Measurements from ENCODE around the gene NRG2.

Gene NRG2

GRCh38 chr5:139967353-139967752 lies 75.7 kb downstream of the NRG2 start:
- no peak for DNase-seq (ENCODE audit: low read depth)

DNA sequence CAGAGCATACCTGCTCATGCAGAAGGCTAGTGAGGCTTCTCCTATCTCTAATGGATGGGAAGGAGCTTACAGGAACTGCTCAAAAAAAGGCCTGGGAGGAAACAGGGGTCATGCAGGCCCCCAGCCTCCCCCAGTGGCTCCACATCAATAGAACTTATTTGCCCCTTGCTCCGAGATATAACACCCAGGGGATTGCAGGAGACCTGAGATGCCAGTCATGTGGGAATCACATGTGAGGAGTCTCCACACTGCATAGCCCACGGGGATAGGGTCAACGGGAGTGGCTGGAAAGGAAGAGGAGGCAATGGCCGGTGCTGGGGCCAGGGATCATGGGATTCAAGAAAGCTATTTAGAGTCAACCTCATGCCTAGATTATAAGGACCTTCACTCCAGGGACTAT lies 76.2 kb downstream of the NRG2 start:
- DNase-seq (ENCODE audit: low read depth) = no peak

GRCh38 chr5:139964994-139965565 lies 78.0 kb downstream of the NRG2 start:
- DNase-seq (ENCODE audit: low read depth) = no peak

DNA sequence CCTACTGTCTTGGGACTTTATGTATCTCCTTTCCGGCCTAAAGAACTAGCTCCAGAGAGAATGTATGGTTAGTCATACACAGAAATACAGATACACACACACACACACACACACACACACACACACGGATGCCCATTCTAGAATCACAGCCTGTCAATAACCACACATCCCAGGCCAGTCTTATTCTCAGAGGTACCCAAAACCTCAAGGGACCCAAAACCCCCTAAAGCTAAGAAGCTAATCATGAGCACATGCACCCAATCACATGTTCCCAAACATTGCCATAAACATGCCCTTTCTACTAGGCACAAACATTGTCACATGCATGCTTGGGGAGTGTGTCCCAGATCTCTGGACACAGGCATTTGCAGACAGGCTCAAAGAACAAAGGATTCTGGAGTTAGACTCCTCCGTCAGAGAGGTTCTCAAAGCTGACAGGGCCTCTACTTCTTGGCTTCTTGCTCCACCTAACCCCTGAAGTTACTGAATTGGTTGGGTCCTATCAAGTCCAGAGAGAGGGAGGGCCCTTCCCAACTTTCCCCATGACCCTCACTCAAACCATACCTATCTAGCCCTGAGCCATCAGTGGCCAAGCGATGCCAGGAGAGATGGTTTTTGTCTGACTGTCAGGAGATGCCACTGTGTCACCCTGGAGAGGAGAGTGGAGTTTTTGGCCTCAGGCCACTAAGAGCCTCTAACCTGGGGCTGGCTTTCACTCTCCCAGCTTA lies 78.7 kb downstream of the NRG2 start:
- DNase-seq (ENCODE audit: low read depth) = no peak

DNA sequence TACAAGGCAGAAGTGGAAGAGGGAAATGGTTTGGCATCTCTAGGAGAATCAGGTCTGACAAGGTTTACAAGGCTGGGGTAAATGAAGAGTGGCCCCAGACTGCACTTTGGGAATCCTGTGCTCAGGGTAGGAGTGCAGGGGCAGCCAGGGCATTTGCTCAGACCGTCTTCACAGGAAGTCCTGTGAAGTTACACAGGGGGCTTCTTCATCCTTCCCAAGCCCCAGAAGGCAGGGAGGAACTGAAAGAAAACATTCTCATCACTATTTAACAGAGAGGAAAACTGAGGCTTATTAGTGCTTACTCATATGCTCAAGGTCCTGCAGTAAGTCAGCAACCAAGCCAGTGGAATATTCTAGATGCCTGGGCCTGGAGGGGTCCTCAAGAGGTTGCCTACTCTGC lies 80.7 kb downstream of the NRG2 start:
- DNase-seq (ENCODE audit: low read depth) = no peak

GRCh38 chr5:139961435-139962157 lies 81.5 kb downstream of the NRG2 start:
- DNase-seq (ENCODE audit: low read depth) = no peak

DNA sequence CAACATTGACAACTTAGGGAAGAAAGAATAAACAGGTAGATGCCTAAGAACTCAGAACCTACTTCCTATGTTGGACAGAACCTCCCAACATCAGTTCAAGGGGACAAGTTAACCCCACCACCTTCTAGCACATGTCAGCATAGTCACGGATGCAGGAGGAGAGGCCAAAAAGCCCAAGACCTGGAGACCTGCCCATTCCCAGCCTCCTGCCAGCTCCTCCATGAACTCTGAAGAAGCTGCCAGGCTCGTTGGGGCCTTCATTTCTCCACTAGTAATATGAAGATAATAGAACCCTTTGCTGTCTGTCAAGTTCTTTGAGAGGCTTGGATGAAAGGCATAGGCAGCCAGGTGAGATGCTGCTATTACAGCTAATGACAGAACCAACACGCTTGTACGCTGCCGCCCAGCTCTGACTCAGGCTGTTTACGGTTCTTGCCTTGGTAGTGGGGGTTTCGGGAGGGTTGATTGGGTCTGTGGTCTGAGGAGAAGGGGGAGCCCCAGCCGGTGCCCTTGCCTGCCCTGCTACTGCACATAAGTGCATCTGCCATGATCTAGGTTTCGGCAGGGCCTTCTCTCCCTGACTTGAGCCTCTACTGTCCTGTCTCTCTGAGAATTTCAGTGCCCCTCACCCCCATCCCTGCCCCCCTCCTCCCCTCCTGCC lies 82.2 kb downstream of the NRG2 start:
- no peak for DNase-seq (ENCODE audit: low read depth)

GRCh38 chr5:139958432-139959148 lies 84.5 kb downstream of the NRG2 start:
- no peak for DNase-seq (ENCODE audit: low read depth)

DNA sequence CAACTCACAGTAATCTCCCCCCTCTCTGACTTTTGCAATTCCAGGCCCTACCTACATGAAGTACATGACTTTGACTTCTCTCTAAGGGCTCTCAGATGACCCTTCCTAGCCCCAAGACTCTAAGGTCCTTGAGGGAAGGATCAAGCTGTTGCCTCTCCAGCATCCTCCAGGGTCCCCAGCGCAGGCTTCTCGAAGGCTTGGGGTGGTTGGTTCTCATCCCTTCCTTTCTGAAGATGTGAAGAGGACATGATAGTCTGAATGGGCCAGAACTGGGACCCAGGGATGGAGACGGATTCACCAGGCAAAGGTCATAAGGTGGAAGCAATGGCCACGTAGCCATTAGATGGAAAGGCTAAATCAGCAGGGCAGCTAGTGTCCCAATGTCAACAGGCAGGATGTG lies 86.8 kb downstream of the NRG2 start:
- no peak for DNase-seq (ENCODE audit: low read depth)

- DNase-seq (ENCODE audit: low read depth) = no peak
Measured at GRCh38 chr5:139955616-139956273, 87.4 kb downstream of the NRG2 start.

GRCh38 chr5:139955053-139955605 lies 88.0 kb downstream of the NRG2 start:
- DNase-seq (ENCODE audit: low read depth) = no peak

DNA sequence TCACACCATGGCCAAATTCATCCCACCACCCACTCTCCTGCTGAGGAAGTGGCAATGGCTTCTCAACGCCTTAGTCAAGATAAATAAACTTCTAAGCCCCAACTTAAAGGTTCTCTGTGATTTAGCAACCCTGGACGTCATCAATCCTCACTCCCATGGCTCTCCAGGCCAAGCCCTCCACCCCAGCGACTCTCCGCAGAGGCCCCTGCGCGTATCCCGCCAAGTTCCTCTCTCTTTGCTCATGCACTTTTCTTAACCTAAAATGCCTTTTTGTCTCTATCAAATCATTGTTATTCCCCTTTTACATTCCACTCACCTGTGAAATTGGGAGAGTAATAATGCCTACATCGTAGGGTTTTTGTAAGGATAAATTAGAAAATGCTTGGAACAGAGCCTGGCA lies 88.6 kb downstream of the NRG2 start:
- DNase-seq (ENCODE audit: low read depth) = no peak

DNA sequence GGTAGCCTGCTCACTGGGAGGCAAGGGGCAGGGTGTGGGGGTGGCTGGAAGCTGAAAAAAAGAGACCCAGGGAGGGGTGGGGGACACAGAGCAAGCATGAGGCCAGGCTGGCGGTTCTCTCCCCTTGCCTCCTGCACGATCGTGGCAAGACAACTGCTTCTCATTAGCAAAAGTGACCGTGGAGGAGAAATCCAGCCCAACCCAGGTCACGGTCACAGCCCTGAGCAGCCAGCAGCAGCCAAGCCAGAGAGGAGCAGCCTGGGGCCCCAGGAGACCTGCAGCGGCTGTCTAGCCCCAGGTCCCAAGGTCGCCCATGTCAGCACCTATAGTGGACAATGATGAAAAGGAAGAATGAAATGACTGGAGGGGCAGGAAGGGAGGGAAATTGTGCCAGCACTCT lies 89.1 kb downstream of the NRG2 start:
- DNase-seq (ENCODE audit: low read depth) = no peak

GRCh38 chr5:139952574-139952973 lies 90.5 kb downstream of the NRG2 start:
- DNase-seq (ENCODE audit: low read depth) = no peak

DNA sequence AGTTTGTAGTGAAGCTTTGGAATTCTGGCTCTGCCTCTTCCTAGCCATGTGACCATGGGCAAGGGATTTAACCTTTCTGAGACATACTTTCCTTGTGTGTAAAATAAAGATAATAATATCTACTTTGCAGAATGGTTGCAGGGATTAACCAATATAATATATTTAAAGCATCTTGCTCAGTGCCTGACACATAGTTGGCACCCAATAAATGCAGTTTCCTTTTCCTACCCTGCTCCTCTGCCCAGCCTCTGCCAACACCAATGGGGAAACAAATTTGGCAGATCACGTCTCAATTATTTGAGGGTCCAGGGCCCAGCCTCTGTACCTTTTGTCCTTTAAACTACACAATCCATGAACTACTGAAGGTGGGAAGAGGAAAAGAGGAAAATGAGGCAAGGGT lies 91.1 kb downstream of the NRG2 start:
- no peak for DNase-seq (ENCODE audit: low read depth)

DNA sequence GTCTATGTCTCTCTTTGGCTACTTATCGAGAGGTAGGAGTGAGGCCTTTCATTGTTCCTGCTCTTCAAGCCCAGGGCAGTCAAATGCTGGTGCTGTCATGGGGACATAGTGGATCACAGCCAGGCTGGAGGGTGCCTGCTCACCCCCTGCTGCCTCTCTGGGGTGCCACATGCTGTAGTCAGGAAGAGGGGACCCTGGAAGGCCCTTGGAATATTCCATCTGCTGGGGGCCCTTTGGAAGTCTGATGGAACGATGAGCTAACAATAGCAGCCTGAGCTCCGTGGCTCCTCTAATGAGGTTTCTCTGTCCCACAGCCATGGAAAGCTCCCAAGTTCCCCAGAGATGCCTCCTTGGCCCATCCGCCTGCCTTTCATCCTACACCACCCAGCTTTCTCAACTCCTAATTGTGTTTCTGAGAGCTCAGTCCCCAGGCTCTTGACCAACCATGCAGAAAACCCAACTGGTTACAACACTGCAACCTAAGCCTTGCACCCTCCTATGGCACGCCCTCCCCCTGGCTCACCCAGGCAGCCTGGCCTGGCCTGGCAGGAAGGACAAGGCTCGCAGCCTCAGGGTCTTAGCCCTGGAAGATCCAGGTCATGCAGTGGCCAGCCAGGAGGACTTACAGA lies 91.7 kb downstream of the NRG2 start:
- no peak for DNase-seq (ENCODE audit: low read depth)

DNA sequence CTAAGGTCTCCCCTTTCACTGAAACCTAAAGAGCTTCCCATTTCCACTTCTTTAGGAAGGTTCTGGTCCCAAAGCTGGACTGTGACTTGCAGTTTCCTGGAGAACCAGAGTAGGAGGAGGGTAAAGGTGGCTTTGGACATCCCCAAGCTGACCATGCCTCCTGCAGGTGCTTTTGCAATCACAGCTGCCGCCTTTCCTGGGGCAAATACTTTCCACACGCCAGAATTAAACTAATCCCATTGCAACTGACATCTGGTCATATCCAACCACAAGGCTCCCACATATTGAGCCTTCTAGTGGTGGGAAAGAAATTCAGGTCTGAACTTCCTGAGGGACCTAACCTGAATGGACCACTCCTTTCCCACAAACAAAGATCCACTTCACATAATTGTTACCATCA lies 92.7 kb downstream of the NRG2 start:
- no peak for DNase-seq (ENCODE audit: low read depth)

- DNase-seq (ENCODE audit: low read depth) = no peak
Measured at GRCh38 chr5:139949710-139950109, 93.4 kb downstream of the NRG2 start.

GRCh38 chr5:139947727-139948126 lies 95.4 kb downstream of the NRG2 start:
- DNase-seq (ENCODE audit: low read depth) = no peak

- no peak for DNase-seq (ENCODE audit: low read depth)
Measured at GRCh38 chr5:139946440-139946839, 96.7 kb downstream of the NRG2 start.

- no peak for DNase-seq (ENCODE audit: low read depth)
Measured at GRCh38 chr5:139946006-139946405, 97.1 kb downstream of the NRG2 start.

Measured in fibroblast of the conjunctiva (primary cell).